Ascending aorta (tissue), 1 donor: ENCODE results near the gene SULT2B1. TPM values are rescaled to one million over a fixed set of nuclear protein-coding genes. Genes with fewer than 3 reads are reported as not detected.

Source experiments
- total RNA-seq: library from RNA; depleted of rRNA; stranded (reverse); fragments of >200 nt; gene quantifications from one replicate; pipeline ENCODE4 v1.1.0, GENCODE V29; 2016

SULT2B1 gene
- total RNA-seq, 1 donor from 2014 or later = not detected

Other genes starting within 250 kb of the SULT2B1 start
- 18.2 TPM for gene EMP3, start 226.6 kb upstream of the SULT2B1 start, total RNA-seq
- gene TMEM143, start 188.2 kb upstream of the SULT2B1 start, total RNA-seq = 25.3 TPM
- gene SYNGR4, start 187.8 kb upstream of the SULT2B1 start, total RNA-seq = not detected
- gene KDELR1, start 160.6 kb upstream of the SULT2B1 start, total RNA-seq = 183 TPM
- gene GRIN2D, start 158.5 kb upstream of the SULT2B1 start, total RNA-seq = 0.64 TPM
- gene GRWD1, start 106.2 kb upstream of the SULT2B1 start, total RNA-seq = 16.0 TPM
- gene KCNJ14, start 96.6 kb upstream of the SULT2B1 start, total RNA-seq = 6.1 TPM
- 83.5 TPM for gene CYTH2, start 82.8 kb upstream of the SULT2B1 start, total RNA-seq
- gene LMTK3, start 40.3 kb upstream of the SULT2B1 start, total RNA-seq = 0.11 TPM
- not detected for gene SPACA4, start 54.6 kb downstream of the SULT2B1 start, total RNA-seq
- gene FAM83E, start 62.9 kb downstream of the SULT2B1 start, total RNA-seq = not detected
- 2,223 TPM for gene RPL18, start 67.0 kb downstream of the SULT2B1 start, total RNA-seq
- gene SPHK2, start 67.3 kb downstream of the SULT2B1 start, total RNA-seq = 35.3 TPM
- gene DBP, start 85.2 kb downstream of the SULT2B1 start, total RNA-seq = 0.21 TPM
- gene CA11, start 94.0 kb downstream of the SULT2B1 start, total RNA-seq = not detected
- gene NTN5, start 120.8 kb downstream of the SULT2B1 start, total RNA-seq = not detected
- gene FUT2, start 143.8 kb downstream of the SULT2B1 start, total RNA-seq = not detected
- 0.32 TPM for gene MAMSTR, start 167.6 kb downstream of the SULT2B1 start, total RNA-seq
- gene RASIP1, start 188.4 kb downstream of the SULT2B1 start, total RNA-seq = 85.9 TPM
- gene IZUMO1, start 194.7 kb downstream of the SULT2B1 start, total RNA-seq = not detected
- gene FUT1, start 200.5 kb downstream of the SULT2B1 start, total RNA-seq = 3.8 TPM
- gene FGF21, start 203.4 kb downstream of the SULT2B1 start, total RNA-seq = not detected